ENCODE measurements around the gene DPM1.

- TF ChIP-seq PHF8 (conservative IDR thresholded peaks at IDR 0.05; ENCODE audit: low read depth, low read length) (no peak), EZH2 (IDR thresholded peaks at IDR 0.05; ENCODE audit: low read depth, low read length, severe bottlenecking) (no peak), TEAD4 (IDR thresholded peaks at IDR 0.05; ENCODE audit: low read depth, low read length) (no peak), CTCF (IDR thresholded peaks at IDR 0.05; ENCODE audit: control extremely low read depth in 1 of 3, insufficient read depth in 1 of 3, low read depth in 1 of 3, low read length in 3 of 3) (no peak), KDM5A (IDR thresholded peaks at IDR 0.05; ENCODE audit: low read length) (no peak)
These were observed 47.3 kb downstream of the DPM1 start for GRCh38 chr20:50911030-50911429.
